H9 (cell line): ENCODE results near the gene ARVCF. TPM values are rescaled to one million over a fixed set of nuclear protein-coding genes. Genes with fewer than 3 reads are reported as not detected.

Source experiments
- DNase-seq: peaks from one replicate; pipeline ENCODE4 v3.0.0-alpha.2; 2017
- H2AFZ ChIP-seq: one replicate; pipeline ENCODE4 v1.6.1; 2013; ENCODE audit warnings: mild to moderate bottlenecking, low read length, control low read depth, moderate library complexity
- H2AK5ac ChIP-seq: 2 replicates; pipeline ENCODE4 v1.6.1; 2013; ENCODE audit warnings: low read length, control low read depth, mixed read lengths; ENCODE audit not compliant: insufficient read length
- H2BK120ac ChIP-seq: one replicate; pipeline ENCODE4 v1.6.1; 2013; ENCODE audit warnings: low read depth, mild to moderate bottlenecking, low read length, control low read depth, inconsistent platforms; ENCODE audit not compliant: poor library complexity, severe bottlenecking
- H2BK12ac ChIP-seq: 2 replicates; pipeline ENCODE4 v1.6.1; 2013; ENCODE audit warnings: low read length, control low read depth, mixed read lengths, low read depth; ENCODE audit not compliant: insufficient read length
- H2BK15ac ChIP-seq: 2 replicates; pipeline ENCODE4 v1.6.1; 2013; ENCODE audit warnings: low read depth, low read length, control low read depth
- H2BK20ac ChIP-seq: one replicate; pipeline ENCODE4 v1.6.1; 2013; ENCODE audit warnings: low read depth, mild to moderate bottlenecking, low read length, control low read depth, inconsistent platforms; ENCODE audit not compliant: poor library complexity, severe bottlenecking
- H2BK5ac ChIP-seq: 2 replicates; pipeline ENCODE4 v1.6.1; 2013; ENCODE audit warnings: low read length, control low read depth, mixed read lengths; ENCODE audit not compliant: insufficient read length
- H3K14ac ChIP-seq: 2 replicates; pipeline ENCODE4 v1.6.1; 2013; ENCODE audit warnings: low read length, control low read depth; ENCODE audit not compliant: insufficient read depth
- H3K18ac ChIP-seq: 2 replicates; pipeline ENCODE4 v1.6.1; 2013; ENCODE audit warnings: low read depth, mild to moderate bottlenecking, mixed read lengths, low read length, control low read depth; ENCODE audit not compliant: insufficient read length
- H3K23ac ChIP-seq: 2 replicates; pipeline ENCODE4 v1.6.1; 2013; ENCODE audit warnings: low read length, control low read depth, mixed read lengths, low read depth; ENCODE audit not compliant: insufficient read length
- H3K23me2 ChIP-seq: 2 replicates; pipeline ENCODE4 v1.6.1; 2013; ENCODE audit warnings: low read depth, mild to moderate bottlenecking, mixed read lengths, low read length, control low read depth; ENCODE audit not compliant: insufficient read length, poor library complexity, severe bottlenecking
- H3K27ac ChIP-seq: 2 replicates; pipeline ENCODE4 v1.5.1; 2013; ENCODE audit warnings: low read length, control low read depth, mixed read lengths, low read depth; ENCODE audit not compliant: insufficient read length
- H3K27me3 ChIP-seq: 2 replicates; pipeline ENCODE4 v1.6.1; 2013; ENCODE audit warnings: low read length, control low read depth, inconsistent platforms; ENCODE audit not compliant: insufficient read depth
- H3K4ac ChIP-seq: 2 replicates; pipeline ENCODE4 v1.6.1; 2013; ENCODE audit warnings: low read depth, mild to moderate bottlenecking, control low read depth, inconsistent platforms, low read length, moderate library complexity
- H3K4me1 ChIP-seq: 2 replicates; pipeline ENCODE4 v1.6.1; 2013; ENCODE audit warnings: low read length, control low read depth, inconsistent platforms; ENCODE audit not compliant: insufficient read depth
- H3K4me2 ChIP-seq: 2 replicates; pipeline ENCODE4 v1.6.1; 2013; ENCODE audit warnings: low read length, control low read depth, mixed read lengths; ENCODE audit not compliant: insufficient read length, insufficient read depth
- H3K56ac ChIP-seq: 2 replicates; pipeline ENCODE4 v1.6.1; 2013; ENCODE audit warnings: low read depth, mild to moderate bottlenecking, mixed read lengths, low read length, control low read depth; ENCODE audit not compliant: insufficient read length
- H3K79me1 ChIP-seq: 2 replicates; pipeline ENCODE4 v1.6.1; 2013; ENCODE audit warnings: low read depth, mild to moderate bottlenecking, moderate library complexity, low read length, control low read depth, inconsistent platforms; ENCODE audit not compliant: insufficient read depth, poor library complexity, severe bottlenecking
- H3K79me2 ChIP-seq: 2 replicates; pipeline ENCODE4 v1.6.1; 2013; ENCODE audit warnings: low read length, control low read depth, inconsistent platforms; ENCODE audit not compliant: insufficient read depth
- H3K9ac ChIP-seq: 2 replicates; pipeline ENCODE4 v1.6.1; 2013; ENCODE audit warnings: low read length, control low read depth, mixed read lengths; ENCODE audit not compliant: insufficient read length; ENCODE audit errors: extremely low read depth
- H3K9me3 ChIP-seq: one replicate; pipeline ENCODE4 v1.6.1; 2013; ENCODE audit warnings: low read depth, low read length, inconsistent platforms; ENCODE audit not compliant: control insufficient read depth
- H3T11ph ChIP-seq: one replicate; pipeline ENCODE4 v1.6.1; 2013; ENCODE audit warnings: mild to moderate bottlenecking, low read length, control low read depth, inconsistent platforms
- H4K20me1 ChIP-seq: one replicate; pipeline ENCODE4 v1.6.1; 2013; ENCODE audit not compliant: control insufficient read depth, insufficient read length, insufficient read depth
- H4K5ac ChIP-seq: 2 replicates; pipeline ENCODE4 v1.6.1; 2013; ENCODE audit warnings: low read depth, mild to moderate bottlenecking, mixed read lengths, low read length, control low read depth; ENCODE audit not compliant: insufficient read length
- H4K8ac ChIP-seq: replicated peaks from 2 replicates; pipeline ENCODE4 v1.6.1; 2013; ENCODE audit warnings: low read length, control low read depth, mixed read lengths, low read depth; ENCODE audit not compliant: insufficient read length
- H4K91ac ChIP-seq: 2 replicates; pipeline ENCODE4 v1.6.1; 2013; ENCODE audit warnings: low read depth, mild to moderate bottlenecking, moderate library complexity, mixed read lengths, low read length, control low read depth; ENCODE audit not compliant: insufficient read length
- H3K27ac Mint-ChIP-seq, 3 experiments: 2 replicates in 2 of 3; 3 replicates in 1 of 3; pipeline ENCODE4 v1.8.0; 2020 to 2021; ENCODE audit warnings: mixed read lengths in 3 of 3, mild to moderate bottlenecking in 1 of 3, moderate library complexity in 1 of 3
- H3K27me3 Mint-ChIP-seq: 2 replicates; pipeline ENCODE4 v1.8.0; 2021; ENCODE audit warnings: low read depth, mild to moderate bottlenecking, moderate library complexity, mixed read lengths
- H3K36me3 Mint-ChIP-seq, 3 experiments: 2 replicates in 2 of 3; 3 replicates in 1 of 3; pipeline ENCODE4 v1.8.0; 2020 to 2021; ENCODE audit warnings: low read depth in 3 of 3, mixed read lengths in 3 of 3; ENCODE audit not compliant: insufficient read depth in 1 of 3
- H3K4me1 Mint-ChIP-seq, 2 experiments: 2 replicates each; pipeline ENCODE4 v1.8.0; 2020; ENCODE audit warnings: mixed read lengths in 2 of 2
- H3K4me3 Mint-ChIP-seq, 2 experiments: 2 replicates in 1 of 2; 3 replicates in 1 of 2; pipeline ENCODE4 v1.8.0; 2020 to 2021; ENCODE audit warnings: mild to moderate bottlenecking in 2 of 2, mixed read lengths in 2 of 2, moderate library complexity in 1 of 2
- H3K9me3 Mint-ChIP-seq, 2 experiments: 2 replicates in 1 of 2; 3 replicates in 1 of 2; pipeline ENCODE4 v1.8.0; 2020; ENCODE audit warnings: mild to moderate bottlenecking in 2 of 2, mixed read lengths in 2 of 2, moderate library complexity in 1 of 2
- WGBS: extraction: QIAGEN DNeasy Blood & Tissue Kit; methylation state at CpG from one replicate; pipeline ENCODE4 v1.1.7; 2013; ENCODE audit warnings: missing lambda C conversion rate, low lambda C conversion rate, mixed read lengths; ENCODE audit not compliant: insufficient read length; ENCODE audit errors: extremely low coverage; 5-methylcytosine and 5-hydroxymethylcytosine counted together
- total RNA-seq: library from RNA; stranded (reverse); gene quantifications from 2 replicates; pipeline ENCODE4 v1.2.1, GENCODE V29; 2021
- TF ChIP-seq, protein P1 (sequence below): fragments of 200-600 bp; sonication (generic); conservative IDR thresholded peaks from 3 replicates; pipeline ENCODE4 v1.8.0; 2021; ENCODE audit warnings: antibody characterized with exemption, mild to moderate bottlenecking

The ARVCF gene
- total RNA-seq, 1 experiment from 2014 or later, result 40.7 TPM

DNA sequence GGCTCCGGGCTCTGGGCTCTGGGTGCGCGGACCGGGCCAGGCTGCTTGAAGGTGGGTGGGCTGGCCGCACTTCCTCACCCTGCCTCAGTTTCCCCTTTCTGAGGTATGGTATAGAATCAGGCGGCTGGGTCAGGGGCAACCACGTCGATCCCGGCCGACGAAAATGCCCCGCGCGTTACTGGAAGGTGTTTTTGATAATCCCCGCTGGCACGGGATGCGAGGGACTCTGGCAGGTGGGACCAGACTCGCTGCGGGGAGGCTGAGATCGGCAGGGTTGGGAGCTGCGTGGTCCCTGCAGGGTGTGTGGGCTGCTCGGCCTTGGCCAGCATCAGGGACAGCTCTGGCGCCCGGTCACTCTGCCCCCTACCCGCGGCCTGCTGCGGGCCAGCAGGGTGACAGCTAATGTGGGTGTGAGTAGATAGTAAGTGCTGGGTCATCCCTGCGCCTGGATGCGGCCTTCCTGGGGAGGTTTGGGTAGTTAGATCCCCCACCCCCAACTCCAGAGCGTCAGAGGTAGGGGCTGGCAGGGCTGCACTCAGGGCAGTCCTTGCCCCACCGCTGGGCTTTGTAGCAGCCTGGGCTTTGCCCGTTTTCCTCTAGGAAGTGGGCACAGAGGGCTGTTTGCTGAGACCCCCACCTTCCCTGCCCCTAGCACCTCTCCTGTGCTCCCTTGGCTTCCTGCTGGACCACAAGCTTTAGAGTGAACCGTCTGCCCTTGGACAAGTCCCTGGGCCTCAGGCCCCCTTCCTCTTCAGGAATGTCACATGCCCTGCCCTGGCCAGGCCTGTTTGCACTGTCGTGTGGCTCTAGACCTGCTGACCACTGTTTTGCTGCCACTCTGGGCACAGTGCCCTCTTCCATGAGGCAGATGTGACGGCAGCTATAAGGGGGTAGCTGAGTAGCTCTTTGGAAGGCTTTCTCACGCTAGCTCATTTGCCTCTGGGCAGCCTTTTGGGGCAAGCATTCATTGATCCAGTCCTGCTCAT, 4.9 kb upstream of the ARVCF start:
- TF ChIP-seq, protein P1, sequence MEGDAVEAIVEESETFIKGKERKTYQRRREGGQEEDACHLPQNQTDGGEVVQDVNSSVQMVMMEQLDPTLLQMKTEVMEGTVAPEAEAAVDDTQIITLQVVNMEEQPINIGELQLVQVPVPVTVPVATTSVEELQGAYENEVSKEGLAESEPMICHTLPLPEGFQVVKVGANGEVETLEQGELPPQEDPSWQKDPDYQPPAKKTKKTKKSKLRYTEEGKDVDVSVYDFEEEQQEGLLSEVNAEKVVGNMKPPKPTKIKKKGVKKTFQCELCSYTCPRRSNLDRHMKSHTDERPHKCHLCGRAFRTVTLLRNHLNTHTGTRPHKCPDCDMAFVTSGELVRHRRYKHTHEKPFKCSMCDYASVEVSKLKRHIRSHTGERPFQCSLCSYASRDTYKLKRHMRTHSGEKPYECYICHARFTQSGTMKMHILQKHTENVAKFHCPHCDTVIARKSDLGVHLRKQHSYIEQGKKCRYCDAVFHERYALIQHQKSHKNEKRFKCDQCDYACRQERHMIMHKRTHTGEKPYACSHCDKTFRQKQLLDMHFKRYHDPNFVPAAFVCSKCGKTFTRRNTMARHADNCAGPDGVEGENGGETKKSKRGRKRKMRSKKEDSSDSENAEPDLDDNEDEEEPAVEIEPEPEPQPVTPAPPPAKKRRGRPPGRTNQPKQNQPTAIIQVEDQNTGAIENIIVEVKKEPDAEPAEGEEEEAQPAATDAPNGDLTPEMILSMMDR, result no peak
- no peaks in the 10 kb centered on the region for H3K4me1 ChIP-seq
- no peak overlapping the region for H3K23ac ChIP-seq
- DNase-seq, result no peak
- no peak overlapping the region for H3K4ac ChIP-seq
- Mint-ChIP-seq H3K36me3 (no peaks in the 10 kb centered on the region; a peak in 1 of 7 replicates), H3K4me3 (peak overlapping the region; percentile 85 to 92), H3K4me1 (peaks cover 11 to 17% of the 10 kb centered on the region in 2 experiments), H3K27ac (no peak overlapping the region; a peak in 1 of 7 replicates), H3K9me3 (no peaks in the 10 kb centered on the region), H3K27me3 (peaks cover 42% of the 10 kb centered on the region)
- H2AK5ac ChIP-seq, result no peak overlapping the region
- H3K56ac ChIP-seq, result no peak overlapping the region
- H3K9ac ChIP-seq, result peak overlapping the region; percentile 51
- no peak overlapping the region for H2BK5ac ChIP-seq
- no CpG with 5 or more reads among the region's 36 CpGs for WGBS
- H3K9me3 ChIP-seq, result no peaks in the 10 kb centered on the region
- peaks cover 27% of the 10 kb centered on the region for H3K27me3 ChIP-seq
- H2BK120ac ChIP-seq, result no peak overlapping the region
- H3K18ac ChIP-seq, result no peak overlapping the region
- no peak overlapping the region for H4K8ac ChIP-seq
- H4K20me1 ChIP-seq, result no peaks in the 10 kb centered on the region
- H3K23me2 ChIP-seq, result peaks cover 19% of the 10 kb centered on the region
- no peak overlapping the region for H2AFZ ChIP-seq
- H3K79me1 ChIP-seq, result no peaks in the 10 kb centered on the region
- no peak overlapping the region for H4K91ac ChIP-seq
- H3K4me2 ChIP-seq, result peak overlapping the region; percentile 80
- no peak overlapping the region for H3K27ac ChIP-seq
- H2BK12ac ChIP-seq, result no peak overlapping the region
- H2BK15ac ChIP-seq, result no peak overlapping the region
- H3T11ph ChIP-seq, result no peak overlapping the region
- no peak overlapping the region for H4K5ac ChIP-seq
- H2BK20ac ChIP-seq, result no peak overlapping the region
- peak overlapping the region; percentile 61 for H3K14ac ChIP-seq
- no peaks in the 10 kb centered on the region for H3K79me2 ChIP-seq
